Subcutaneous abdominal adipose tissue (tissue), 5 donors: Measurements from ENCODE around the gene HSPA12A.

Experiments
- H3K27ac ChIP-seq: one replicate; pipeline ENCODE4 v1.7.0; 2013; ENCODE audit warnings: low read depth, mild to moderate bottlenecking, inconsistent platforms, low read length, moderate library complexity
- H3K27me3 ChIP-seq, 5 donors: one replicate each; pipeline ENCODE4 v1.7.0; 2013; ENCODE audit warnings: low read length in 5 of 5, inconsistent platforms in 1 of 5; ENCODE audit not compliant: control insufficient read depth in 5 of 5, insufficient read depth in 4 of 5
- H3K36me3 ChIP-seq, 5 donors: one replicate each; pipeline ENCODE4 v1.7.0; 2013; ENCODE audit warnings: low read length in 5 of 5; ENCODE audit not compliant: control insufficient read depth in 5 of 5, insufficient read depth in 5 of 5
- H3K4me1 ChIP-seq, 5 donors: one replicate each; pipeline ENCODE4 v1.7.0; 2013; ENCODE audit warnings: low read length in 5 of 5, mild to moderate bottlenecking in 3 of 5, moderate library complexity in 1 of 5; ENCODE audit not compliant: control insufficient read depth in 5 of 5, insufficient read depth in 5 of 5
- H3K4me3 ChIP-seq, 5 donors: one replicate each; pipeline ENCODE4 v1.7.0; 2013; ENCODE audit warnings: low read length in 5 of 5, low read depth in 1 of 5
- H3K9ac ChIP-seq, 5 donors: one replicate each; pipeline ENCODE4 v1.7.0; 2013; ENCODE audit warnings: low read length in 5 of 5, mild to moderate bottlenecking in 4 of 5, moderate library complexity in 3 of 5
- H3K9me3 ChIP-seq, 5 donors: one replicate each; pipeline ENCODE4 v1.7.0; 2013; ENCODE audit warnings: low read length in 5 of 5; ENCODE audit not compliant: control insufficient read depth in 5 of 5
- donor health status: healthy.
- donor health status: healthy.
- donor health status: healthy.
- donor health status: healthy.
- donor health status: healthy.

Gene HSPA12A

DNA sequence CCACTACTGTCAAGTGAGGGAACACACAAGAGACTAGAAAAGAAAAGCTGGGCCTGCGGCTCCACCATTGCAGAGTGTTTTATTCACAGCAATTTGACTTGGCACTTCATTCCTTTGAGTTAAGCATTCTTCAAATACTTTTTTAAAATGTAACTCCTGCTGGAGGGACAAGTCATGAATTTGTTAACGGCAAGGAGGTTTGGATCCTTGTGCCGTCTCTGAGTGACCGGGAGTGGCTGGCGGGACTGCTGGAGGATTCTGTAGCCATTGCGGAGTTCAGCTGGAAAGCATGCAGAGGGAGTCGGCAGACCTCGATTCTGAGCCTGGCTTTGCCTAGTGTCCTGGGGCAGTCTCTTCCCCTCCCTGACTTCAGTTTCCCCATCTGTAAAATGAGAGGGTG, 9.8 kb downstream of the HSPA12A start:
- H3K9ac ChIP-seq: peak overlapping the region in 3 of 5 donors; percentile 8 to 55 (median 33)
- H3K27ac ChIP-seq: peak overlapping the region; percentile 32
- H3K4me1 ChIP-seq: peaks cover 0 to 55% (median 35%) of the 10 kb centered on the region in 5 donors
- H3K27me3 ChIP-seq: no peaks in the 10 kb centered on the region
- H3K4me3 ChIP-seq: no peak overlapping the region
- no peaks in the 10 kb centered on the region for H3K9me3 ChIP-seq
- H3K36me3 ChIP-seq: peaks cover 0 to 8% (median 0%) of the 10 kb centered on the region in 5 donors

DNA sequence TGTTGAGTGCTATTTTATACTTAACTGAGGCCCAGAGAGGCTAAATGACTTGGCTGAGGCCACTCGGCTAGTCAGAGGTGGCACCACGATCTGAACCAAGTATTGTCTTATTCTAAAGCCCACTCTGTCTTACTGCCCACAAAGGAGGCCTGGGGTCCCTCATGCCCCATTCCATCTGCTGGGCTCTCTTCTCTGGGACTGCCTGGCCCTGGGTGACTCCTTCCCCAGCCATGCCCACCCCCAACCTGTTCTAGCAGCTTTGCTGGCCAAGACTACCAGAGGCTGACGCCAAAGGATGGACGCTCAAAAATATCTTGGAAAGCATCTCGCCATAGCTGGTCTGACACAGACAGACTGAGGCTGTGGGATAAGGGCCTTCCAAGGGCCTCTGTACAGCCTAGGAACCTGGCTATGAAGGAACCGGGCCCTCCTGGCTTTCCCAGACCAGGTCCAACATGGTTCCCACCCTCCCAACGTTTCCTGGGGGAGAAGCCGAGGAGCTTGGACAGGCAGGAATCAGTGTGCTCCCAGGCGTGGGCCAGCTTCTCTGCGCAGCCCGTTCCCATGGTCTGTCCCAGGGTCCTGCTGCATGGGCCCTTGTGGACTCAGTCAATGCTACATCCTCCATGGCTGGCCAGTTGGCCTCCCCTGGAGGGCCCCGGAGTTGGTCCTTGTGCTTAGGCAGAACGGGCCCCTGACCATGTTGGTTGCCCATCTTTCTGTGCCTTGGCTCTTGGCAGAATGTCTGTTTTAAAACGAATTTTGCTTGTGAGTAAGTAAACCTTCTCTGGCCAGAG, 11.7 kb downstream of the HSPA12A start:
- peaks cover 0 to 48% (median 30%) of the 10 kb centered on the region in 5 donors for H3K4me1 ChIP-seq
- H3K9ac ChIP-seq: no peak overlapping the region
- H3K36me3 ChIP-seq: peaks cover 0 to 8% (median 2%) of the 10 kb centered on the region in 5 donors
- no peaks in the 10 kb centered on the region for H3K27me3 ChIP-seq
- no peaks in the 10 kb centered on the region for H3K9me3 ChIP-seq
- H3K27ac ChIP-seq: no peak overlapping the region
- H3K4me3 ChIP-seq: no peak overlapping the region

DNA sequence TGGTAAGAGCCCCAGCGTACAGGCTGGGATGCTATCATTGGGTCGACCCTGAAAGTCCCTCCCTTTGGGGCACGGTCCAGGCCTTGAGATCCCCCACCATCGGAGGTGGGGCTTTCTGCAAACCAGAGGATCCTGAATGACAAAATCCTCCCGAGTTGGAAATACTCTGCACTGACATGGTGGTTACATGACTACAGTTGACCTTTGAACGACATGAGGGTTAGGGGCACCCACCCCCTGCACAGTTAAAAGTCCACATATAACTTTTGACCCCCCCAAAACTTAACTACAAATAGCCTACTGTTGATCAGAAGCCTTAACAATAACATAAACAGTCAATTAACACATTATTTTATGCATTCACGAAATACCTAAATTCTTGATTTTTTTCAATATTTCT, 13.1 kb downstream of the HSPA12A start:
- no peak overlapping the region for H3K9ac ChIP-seq

DNA sequence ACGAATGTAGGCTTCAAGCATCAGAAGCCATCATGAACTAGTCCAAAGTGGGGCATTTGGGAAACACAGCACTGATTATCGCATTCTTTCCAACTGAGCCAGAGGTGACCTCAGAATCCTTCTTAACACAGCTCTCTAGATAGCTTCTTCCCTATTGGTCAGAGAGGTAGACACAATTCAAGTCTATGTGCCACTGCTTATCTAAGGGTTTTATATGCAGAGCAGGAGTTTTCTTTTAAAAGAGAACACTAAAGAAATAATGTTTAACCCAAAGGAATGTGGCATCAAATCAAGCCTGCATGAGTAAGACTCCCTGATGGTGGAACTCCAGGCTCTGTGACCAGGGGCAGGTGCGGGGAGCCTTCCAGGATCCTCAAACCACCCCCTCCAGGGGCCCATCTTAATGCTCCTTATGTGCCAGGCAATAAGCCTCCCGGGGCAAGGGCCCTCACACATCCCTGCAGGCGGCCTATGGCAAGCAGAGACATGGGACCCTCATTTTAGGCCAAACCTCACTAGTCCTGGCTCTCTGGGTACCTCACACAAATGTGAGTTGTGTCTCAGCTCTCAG, 13.8 kb downstream of the HSPA12A start:
- no peaks in the 10 kb centered on the region for H3K9me3 ChIP-seq
- peaks cover 0 to 8% (median 2%) of the 10 kb centered on the region in 5 donors for H3K36me3 ChIP-seq
- no peak overlapping the region for H3K9ac ChIP-seq
- no peak overlapping the region for H3K27ac ChIP-seq
- H3K4me3 ChIP-seq: no peak overlapping the region
- H3K27me3 ChIP-seq: no peaks in the 10 kb centered on the region
- H3K4me1 ChIP-seq: peaks cover 0 to 52% (median 34%) of the 10 kb centered on the region in 5 donors

More for the DNA sequence above, 13.1 kb downstream of the HSPA12A start:
- no peak overlapping the region for H3K27ac ChIP-seq
- peaks cover 0 to 8% (median 2%) of the 10 kb centered on the region in 5 donors for H3K36me3 ChIP-seq
- peaks cover 0 to 57% (median 33%) of the 10 kb centered on the region in 5 donors for H3K4me1 ChIP-seq
- H3K9me3 ChIP-seq: no peaks in the 10 kb centered on the region
- no peaks in the 10 kb centered on the region for H3K27me3 ChIP-seq
- no peak overlapping the region for H3K4me3 ChIP-seq

DNA sequence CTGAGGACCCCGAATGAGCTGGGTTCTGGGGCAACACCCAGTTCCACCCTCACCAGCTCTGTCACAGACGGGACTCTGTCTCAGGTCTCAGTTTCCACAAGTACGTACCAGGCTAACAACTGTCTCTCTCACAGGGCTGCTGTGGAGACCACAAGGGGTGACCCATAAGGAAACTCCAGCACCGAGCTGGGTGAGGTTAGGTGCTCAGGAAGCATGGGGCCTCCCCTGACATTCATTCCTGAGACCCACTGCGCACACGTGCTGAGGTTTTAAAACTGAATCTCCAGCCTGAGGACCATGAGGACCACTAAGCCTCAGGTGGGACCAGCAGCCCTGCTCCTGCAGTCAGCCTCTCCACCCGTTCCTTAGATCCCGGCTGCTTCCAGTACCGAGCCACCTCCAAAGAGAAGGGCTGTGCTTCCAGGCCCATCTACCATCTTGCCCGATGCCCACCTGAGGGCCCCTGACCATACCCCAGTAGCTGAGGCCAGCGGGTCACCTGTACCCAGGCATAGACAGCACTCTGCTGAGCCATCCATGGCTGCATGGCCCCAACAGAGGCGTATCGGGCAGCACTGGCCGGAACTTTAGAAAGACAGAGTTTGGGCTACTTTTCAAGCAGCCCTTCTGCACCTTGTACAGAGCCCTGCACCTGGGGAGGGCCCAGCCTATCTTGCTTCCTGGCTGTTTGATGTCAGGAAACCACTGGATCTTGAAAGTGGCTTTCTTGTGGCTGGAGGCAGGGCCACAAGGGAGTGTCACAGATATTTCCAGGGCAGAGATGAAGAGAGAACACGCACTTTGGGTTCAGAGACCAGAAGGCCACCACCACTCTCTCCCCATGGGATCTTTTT, 18.7 kb downstream of the HSPA12A start:
- Histone ChIP-seq H3K9ac (no peak overlapping the region), H3K36me3 (peaks cover 0 to 2% (median 0%) of the 10 kb centered on the region in 5 donors), H3K27me3 (no peaks in the 10 kb centered on the region), H3K4me3 (no peak overlapping the region), H3K9me3 (no peaks in the 10 kb centered on the region), H3K4me1 (peaks cover 0 to 75% (median 47%) of the 10 kb centered on the region in 5 donors), H3K27ac (peak overlapping the region; percentile 50)

DNA sequence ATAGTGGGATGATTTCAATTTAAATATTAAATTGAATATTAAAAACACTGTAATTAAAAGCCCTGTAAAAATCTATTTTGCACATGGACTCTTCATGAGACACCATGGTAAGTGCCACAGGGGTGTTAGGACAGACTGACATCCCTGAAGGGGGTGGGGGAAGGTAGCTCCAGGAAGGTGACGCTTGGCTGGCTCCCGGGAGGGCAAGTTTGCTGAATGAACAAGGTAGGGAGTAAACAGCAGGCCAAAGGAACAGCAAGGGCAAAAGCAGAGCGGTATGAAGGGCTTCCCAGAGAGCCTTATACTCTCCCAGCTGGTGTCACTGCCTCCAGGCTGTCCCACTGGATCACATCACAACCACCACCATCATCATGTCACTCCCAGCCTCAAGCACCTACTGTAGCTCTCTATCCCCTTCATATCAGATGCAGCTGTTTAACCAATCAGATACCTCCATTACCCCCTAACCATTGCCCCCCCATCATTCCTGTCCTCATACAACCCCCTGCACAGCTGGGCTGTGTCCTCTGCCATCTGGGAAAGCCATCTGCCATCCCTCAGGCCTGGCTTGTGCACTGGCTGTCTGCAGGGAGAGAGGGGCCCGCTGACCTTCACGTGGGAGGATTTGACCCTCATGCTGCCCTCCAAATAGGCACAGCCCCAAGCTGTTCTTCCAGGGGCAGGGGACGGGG, 19.5 kb downstream of the HSPA12A start:
- Histone ChIP-seq H3K36me3 (peaks cover 0 to 2% (median 0%) of the 10 kb centered on the region in 5 donors), H3K9ac (no peak overlapping the region), H3K27ac (no peak overlapping the region), H3K9me3 (no peaks in the 10 kb centered on the region), H3K27me3 (no peaks in the 10 kb centered on the region), H3K4me3 (no peak overlapping the region), H3K4me1 (peaks cover 0 to 77% (median 54%) of the 10 kb centered on the region in 5 donors)

DNA sequence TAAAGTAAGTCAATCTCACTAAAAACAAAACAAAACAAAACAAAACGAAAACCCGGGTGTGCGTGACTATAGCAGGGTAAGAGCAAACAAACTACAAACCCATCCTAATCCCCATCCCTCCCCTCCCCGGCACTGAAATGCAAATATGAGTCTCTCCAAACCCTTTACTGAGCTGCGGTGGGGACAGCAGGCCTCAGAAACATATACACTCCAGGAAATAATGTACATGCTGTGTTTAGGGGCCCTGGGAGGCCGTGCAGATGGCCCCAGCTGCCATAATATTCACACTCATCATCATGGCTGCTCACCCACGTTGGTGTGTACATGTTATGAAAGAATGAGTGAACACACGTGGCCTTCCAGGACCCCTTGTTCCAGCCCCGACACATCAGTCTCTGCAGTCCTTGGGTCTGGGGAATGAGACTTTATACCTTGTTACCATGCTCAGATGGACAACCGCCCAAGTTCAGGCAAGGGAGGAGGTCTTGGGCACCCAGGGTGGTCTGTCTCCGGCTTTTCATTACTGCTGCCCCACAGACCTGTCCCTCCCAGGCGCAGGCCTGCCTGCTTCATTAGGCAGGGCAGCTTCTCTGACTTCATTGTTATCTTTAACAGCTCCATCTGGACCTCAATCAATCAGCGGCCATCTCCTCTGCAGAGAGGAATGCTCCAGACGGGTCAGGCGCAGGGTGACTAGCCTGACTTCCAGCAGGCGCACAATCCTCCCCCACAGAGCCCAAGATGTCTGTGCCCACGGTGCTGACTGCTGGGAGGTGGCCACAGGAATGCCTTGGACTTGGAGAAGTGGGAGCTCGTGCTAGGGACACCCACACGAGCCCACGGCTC, 20.6 kb downstream of the HSPA12A start:
- H3K36me3 ChIP-seq: no peaks in the 10 kb centered on the region
- no peak overlapping the region for H3K4me3 ChIP-seq
- H3K27me3 ChIP-seq: no peaks in the 10 kb centered on the region
- peaks cover 0 to 87% (median 63%) of the 10 kb centered on the region in 5 donors for H3K4me1 ChIP-seq
- H3K27ac ChIP-seq: peak overlapping the region; percentile 38
- H3K9me3 ChIP-seq: no peaks in the 10 kb centered on the region
- H3K9ac ChIP-seq: peak overlapping the region in 1 of 5 donors; percentile 17

DNA sequence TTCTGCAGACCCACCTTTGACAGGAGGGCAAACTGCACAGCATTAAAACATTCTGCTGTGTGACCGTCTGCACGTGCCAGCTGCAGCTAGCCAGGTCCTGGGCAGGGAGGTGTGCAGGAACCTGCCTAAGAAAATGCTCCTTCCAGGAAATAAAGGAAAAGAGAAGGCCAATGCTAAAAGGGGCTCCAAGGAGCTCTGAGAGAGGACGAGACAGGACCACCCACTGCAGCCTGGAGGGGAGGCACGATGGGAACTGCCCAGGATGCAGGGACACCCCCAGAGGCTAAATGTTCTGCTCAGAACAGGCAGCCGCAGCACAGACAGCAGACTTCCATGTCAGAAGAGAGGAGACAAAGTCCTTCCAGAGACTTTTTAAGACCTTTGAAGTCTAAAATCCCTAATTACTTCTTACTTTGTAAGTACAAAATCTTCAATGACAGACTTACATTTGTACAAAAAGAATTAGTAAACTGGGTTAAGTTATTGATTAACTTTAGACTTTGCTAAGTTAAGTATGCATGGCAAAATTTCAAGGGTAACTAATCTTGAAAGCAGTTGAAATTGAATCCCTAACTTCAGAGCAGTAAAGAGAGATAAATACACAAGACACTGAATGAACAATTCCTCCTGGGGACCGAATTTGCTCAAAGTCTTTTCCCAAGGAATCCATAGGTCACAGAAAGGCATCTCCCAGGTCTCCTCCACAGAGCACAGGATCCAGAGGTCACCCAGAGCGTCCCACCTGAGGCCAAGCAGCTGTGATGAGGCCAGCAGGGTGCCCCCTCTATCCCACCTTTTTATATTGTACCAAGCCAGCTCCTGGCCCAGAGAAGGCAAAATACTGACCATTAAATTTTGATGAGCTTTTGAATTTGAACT, 21.5 kb downstream of the HSPA12A start:
- Histone ChIP-seq H3K27me3 (no peaks in the 10 kb centered on the region), H3K36me3 (no peaks in the 10 kb centered on the region), H3K27ac (peak overlapping the region; percentile 38), H3K4me1 (peaks cover 3 to 89% (median 66%) of the 10 kb centered on the region in 5 donors), H3K4me3 (no peak overlapping the region), H3K9ac (peak overlapping the region in 1 of 5 donors; percentile 17), H3K9me3 (no peaks in the 10 kb centered on the region)
